Choroid plexus epithelial cell (primary cell): ENCODE measurements around the gene TULP4.

Experiments
- DNase-seq: peaks from one replicate; pipeline ENCODE4 v3.0.0-alpha.2; 2010; ENCODE audit warnings: low read depth
- H3K4me3 ChIP-seq: 2 replicates; pipeline ENCODE4 v1.5.1; 2011; ENCODE audit warnings: low read depth, mild to moderate bottlenecking, control low read depth, low read length, moderate library complexity
- CTCF ChIP-seq: conservative IDR thresholded peaks from 2 replicates; pipeline ENCODE4 v1.5.1; 2011; ENCODE audit warnings: low read depth, mild to moderate bottlenecking, control low read depth, inconsistent platforms, low read length, moderate library complexity

Gene TULP4

GRCh38 chr6:158557927-158558326, 245.7 kb downstream of the TULP4 start:
- no peak for DNase-seq
- no peak overlapping the region for H3K4me3 ChIP-seq
- TF ChIP-seq CTCF, result no peak

- no peak for DNase-seq
- no peak for TF ChIP-seq CTCF
- no peak overlapping the region for H3K4me3 ChIP-seq
Measured at GRCh38 chr6:158558415-158559306, 246.4 kb downstream of the TULP4 start.

GRCh38 chr6:158559338-158559894, 247.2 kb downstream of the TULP4 start:
- no peak for DNase-seq
- peak overlapping the region; percentile 84 for H3K4me3 ChIP-seq
- TF ChIP-seq CTCF, result no peak

GRCh38 chr6:158559895-158560835, 247.9 kb downstream of the TULP4 start, which contains the start of gene TMEM181:
TSS of gene TMEM181 (plus strand) at chr6:158560091. CDS start at chr6:158560225, 134 bp downstream.
- DNase-seq, result peak; percentile 84
- peak; percentile 7 for TF ChIP-seq CTCF
- H3K4me3 ChIP-seq, result peak within 1 kb of the TSS; percentile 84

GRCh38 chr6:158560836-158561320, 248.6 kb downstream of the TULP4 start:
- DNase-seq, result peak; percentile 40
- peak overlapping the region; percentile 84 for H3K4me3 ChIP-seq
- no peak for TF ChIP-seq CTCF
